Measurements from ENCODE around the gene TRIM66.

The TRIM66 gene

DNA sequence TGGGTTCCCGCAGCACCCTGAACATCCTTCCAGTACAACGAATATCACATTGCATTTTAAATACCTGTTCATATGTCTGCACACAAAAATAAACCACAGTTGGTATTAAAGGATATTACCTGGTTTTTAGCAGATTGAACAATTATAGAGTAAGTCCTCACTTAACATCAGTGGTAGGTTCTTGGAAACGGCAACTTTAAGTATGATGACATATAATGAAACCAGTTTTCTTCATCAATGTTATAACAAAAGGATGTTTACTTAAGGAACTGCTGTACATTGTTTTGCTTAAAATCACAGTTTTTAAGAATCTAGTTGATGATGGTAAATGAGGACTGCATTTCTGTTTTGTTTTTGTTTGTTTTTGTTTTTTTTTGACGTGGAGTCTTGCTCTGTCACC, 28.0 kb downstream of the TRIM66 start:
- no peak for DNase-seq (ENCODE audit: low read depth)

DNA sequence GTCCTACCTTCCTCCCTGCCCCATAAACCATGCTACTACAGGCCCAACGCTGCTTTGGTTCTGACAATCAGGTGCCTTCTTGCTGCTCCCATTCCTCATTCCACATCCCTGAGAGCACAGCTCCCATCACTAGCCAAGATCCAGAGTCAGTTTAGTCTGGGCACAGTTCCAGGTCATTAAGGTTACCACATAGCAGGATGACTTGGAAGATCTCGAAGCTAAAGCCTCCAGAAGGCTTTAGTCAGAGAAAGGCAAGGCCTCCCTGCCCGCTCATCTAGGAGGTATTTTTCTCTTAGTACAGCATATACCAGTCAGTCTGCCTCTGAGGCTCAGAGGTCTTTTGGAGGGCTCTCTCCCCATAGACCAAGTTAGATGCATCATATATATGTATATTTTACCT, 30.3 kb downstream of the TRIM66 start:
- peak; percentile 72 for DNase-seq (ENCODE audit: low read depth)

- no peak for DNase-seq (ENCODE audit: low read depth)
Observed at GRCh38 chr11:8650401-8650990, 32.0 kb downstream of the TRIM66 start.

DNA sequence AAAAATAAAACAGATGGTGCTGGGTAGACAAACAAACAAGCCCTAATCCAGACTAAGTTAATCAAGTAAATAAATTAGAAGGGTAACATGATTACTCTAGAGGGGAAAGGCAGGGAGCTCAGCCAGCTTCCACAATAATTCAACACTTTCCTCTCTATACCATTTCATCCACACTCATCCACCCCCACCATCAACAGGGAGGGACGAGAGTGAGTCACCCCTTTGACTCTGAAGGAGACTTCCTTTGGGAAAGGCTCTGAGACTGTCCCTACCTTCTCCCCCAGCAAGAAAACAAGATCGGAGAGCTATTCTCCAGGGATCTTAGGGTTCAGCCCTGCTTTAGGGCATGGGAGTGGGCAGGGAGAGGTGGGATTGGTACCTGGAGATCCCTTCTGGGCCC, 33.1 kb downstream of the TRIM66 start:
- DNase-seq (ENCODE audit: low read depth): peak; percentile 27

DNA sequence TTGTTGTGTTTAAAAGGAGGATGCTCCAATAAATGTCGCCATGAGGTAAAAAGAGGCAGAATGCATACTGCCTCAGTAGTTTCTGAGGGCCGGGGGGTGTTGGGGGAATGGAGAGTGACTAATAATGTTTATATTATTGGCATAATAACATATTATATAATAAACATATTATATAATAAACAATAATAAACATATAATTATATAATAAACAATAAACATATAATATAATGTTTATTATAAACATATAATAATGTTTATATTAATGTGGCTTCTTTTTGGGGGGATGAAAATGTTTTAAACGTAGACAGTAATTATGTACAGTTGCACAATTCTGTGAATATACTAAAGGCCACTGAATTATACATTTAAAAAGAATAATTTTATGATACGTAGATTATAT, 35.6 kb downstream of the TRIM66 start:
- no peak for DNase-seq (ENCODE audit: low read depth)

DNA sequence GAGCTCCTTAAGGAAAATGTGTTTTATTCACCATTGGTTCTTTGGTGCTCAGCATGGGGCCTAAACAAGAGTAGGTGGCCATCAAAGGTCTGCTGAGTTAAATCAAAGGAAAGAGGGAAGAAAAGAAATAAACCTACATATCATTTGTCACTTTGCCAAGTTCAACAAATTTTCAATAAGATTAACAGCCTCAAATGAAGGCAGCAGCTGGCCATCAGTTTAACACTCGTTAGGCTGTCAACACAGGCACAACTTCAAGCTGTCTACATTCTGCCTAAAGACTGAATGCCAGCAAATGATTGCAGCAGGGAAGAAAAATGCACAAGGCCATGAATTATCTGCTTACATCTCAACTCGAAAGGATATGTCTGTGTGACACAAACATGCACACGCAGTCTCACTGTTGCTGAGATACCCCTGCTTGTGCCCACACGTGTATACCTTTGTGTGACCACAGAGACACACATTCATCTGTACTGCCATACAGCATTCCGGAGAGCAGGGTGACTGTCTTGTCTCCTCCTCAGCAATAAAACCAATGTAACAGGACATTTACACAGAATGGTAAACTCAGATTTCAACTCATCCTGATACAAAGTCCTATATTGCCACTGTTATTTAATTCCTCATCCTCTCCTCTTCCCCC, 40.1 kb downstream of the TRIM66 start:
- no peak for DNase-seq (ENCODE audit: low read depth)

DNA sequence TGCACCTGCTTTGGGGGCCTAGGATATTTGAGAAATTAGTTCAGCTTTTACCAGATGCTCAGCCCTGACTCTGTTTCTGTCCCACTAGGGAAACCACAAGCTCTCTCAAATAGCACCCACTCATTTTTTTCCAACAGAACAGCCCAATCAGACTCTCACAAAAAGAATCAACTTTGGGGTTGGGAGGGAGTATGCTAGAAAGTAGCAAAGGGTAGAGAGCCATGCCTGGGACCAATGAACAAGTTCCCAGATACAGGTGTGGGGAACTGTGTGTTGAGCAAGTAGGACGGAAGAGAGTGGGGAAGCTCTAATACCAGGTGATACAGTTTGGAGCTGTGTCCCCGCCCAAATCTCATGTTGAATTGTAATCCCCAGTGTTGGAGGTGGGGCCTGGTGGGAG, 41.1 kb downstream of the TRIM66 start:
- DNase-seq (ENCODE audit: low read depth): no peak

DNA sequence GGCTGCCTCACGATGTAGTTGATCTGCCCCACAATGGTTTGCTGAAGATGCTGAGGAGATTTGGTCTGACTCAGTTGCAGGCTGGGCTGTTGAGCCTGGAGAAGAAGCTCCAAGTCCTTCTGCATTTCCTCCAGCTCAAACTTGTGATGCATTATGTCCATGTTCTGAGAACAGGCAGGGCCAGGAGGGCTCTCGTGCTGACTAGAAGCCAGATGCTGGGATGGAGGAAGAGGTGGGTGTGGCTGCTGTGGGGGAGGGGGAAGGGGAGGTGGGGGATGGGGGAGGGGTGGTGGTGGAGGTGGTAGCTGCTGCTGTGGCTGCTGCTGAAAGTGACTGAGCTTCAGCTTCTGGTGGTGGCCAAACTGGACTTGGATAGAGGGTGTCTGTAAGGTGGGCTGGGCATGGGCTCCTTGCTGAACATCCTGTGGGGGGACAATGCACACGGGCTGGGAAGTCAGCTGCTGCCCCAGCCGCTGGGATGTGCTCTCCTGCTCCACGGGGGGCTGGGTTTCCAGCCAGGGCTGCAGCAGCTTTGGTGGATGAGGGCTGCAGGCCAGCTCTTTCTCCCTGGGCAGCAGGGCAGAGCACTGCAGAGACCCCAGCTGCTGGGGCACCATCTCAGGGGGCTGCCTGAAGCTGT, 42.1 kb downstream of the TRIM66 start:
- DNase-seq (ENCODE audit: low read depth): no peak

GRCh38 chr11:8639655-8640054, 42.8 kb downstream of the TRIM66 start:
- DNase-seq (ENCODE audit: low read depth): no peak

GRCh38 chr11:8638300-8638699, 44.2 kb downstream of the TRIM66 start:
- no peak for DNase-seq (ENCODE audit: low read depth)

DNA sequence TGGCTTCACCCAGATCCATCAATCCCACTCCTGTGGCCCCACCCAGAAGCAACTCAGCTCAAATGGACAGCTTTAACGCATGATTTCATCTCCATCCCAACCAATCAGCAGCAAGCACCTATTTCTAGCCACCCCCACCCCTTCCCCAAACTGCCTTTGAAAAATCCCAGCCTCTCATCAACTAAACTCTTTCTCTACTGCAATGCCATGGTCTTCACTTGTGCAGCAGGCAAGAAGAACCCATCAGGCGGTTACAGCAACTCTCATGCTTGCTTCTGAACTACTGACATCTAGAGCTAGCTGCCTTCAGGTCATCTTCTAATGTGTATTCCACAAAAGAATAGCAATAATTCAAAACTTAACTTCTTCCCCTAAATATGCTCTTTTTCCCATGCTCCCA, 46.3 kb downstream of the TRIM66 start:
- no peak for DNase-seq (ENCODE audit: low read depth)

DNA sequence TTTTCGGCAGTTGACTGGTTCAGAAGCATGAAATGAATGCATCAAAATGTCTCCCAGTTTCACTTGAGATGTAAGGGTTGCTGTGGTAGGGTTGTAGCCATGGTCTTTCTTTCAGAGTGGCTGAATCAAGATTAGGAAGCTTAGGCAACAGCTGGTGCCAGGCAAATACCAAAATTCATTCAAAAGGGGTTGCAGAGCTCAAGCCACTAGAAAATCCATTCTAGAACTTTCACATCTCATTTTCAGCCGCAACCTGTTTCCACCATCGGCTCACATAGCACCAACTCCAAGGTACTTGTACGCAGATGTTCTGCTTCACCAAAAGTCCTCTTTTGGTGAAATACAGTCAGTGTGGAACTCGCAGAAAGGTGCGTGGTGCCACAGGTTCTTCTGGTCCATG, 48.0 kb downstream of the TRIM66 start:
- no peak for DNase-seq (ENCODE audit: low read depth)

GRCh38 chr11:8631395-8632118, 50.9 kb downstream of the TRIM66 start:
- DNase-seq (ENCODE audit: low read depth): no peak

DNA sequence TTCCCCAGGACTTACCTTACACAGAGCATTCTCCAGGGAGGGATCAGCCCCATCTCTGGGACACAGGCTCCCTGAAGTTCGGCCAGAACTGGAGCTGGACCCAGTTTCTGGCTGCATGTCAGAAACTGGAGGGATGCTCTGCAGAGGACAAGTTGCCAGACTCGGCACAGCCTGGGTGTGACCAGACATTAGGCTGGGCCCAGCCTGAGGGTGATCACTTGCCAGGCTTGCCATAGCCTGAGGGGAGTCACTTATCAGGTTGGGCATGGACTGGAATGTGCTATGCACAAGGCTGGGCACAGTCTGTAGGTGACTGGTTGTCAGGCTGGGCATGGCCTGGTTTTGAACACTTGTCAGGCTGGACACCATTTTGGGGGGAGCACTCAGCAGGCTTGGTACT, 57.8 kb downstream of the TRIM66 start:
- DNase-seq (ENCODE audit: low read depth): no peak

- no peak for DNase-seq (ENCODE audit: low read depth)
Observed at GRCh38 chr11:8621147-8621546, 61.3 kb downstream of the TRIM66 start.

DNA sequence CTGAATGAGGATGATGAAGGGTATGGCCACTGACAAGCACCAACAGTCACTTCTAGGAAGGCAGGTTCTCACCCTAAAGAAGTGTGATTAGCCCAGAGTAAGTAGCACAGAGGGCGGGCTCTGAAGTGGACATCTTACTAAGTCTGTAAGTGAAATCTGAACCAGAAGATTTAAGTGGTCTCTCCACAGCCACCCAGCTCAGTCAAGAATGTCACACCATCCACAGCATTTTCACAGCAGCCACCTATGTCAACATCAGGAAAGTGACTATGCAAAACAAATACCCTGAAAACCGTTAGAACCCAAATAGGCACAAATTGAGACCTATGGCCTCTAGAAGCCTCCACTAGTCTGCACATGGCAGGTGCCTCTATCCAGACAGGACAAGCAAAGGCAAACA, 65.4 kb downstream of the TRIM66 start:
- DNase-seq (ENCODE audit: low read depth): no peak

DNA sequence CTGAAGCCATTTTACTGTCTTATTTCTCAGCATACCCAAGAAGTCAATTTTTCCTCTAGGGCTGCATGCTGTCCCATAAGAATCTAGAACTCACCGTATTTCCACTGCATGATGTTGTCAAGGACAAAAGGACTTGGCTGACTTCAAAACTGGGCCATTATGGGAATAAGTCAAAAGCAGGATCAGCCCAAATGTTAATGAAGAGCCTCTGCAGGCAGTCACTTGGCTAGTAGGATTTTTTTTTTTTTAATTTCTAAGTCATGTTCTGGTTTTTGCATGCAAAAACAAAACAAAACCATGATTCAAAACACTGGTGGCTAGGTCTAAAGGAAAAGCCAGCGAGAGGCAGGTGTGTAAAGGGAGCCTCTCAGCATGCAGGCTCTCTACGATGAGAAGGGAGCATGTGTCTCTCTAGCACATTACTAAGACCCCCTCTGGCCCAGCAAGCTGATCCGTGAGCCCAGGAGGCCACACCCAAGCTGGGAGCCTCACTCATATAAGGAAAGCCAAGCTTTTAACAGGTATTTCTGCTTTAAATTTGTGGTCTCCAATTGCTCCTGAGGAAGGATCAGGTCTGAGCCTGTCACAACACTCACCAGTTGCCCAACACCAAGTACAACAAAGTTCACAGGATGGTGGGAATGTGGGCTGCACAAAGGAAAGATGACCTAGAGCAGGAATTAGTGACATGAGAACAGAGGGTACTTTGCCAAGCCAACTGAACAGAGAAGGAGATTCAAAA, 67.0 kb downstream of the TRIM66 start:
- no peak for DNase-seq (ENCODE audit: low read depth)

DNA sequence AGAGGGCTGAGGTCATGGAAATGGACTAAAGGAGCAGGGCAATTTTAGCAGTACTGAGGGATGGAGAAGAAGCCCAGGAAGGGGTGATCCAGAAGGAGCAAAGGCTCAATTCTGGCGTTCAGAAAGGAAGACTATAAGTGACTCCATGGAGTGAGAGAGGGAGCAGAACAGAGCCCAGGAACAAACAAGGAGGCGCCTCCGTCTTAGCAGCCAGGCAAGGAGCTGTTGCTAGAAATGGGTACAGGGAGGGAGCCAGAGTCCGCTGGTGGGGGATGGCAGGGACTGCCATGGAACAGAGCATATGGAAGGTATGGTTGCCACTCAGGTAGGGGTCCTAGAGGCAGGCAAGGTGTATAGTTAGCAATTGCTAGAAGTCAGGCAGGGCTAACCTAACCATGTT, 68.0 kb downstream of the TRIM66 start:
- DNase-seq (ENCODE audit: low read depth): no peak

- DNase-seq (ENCODE audit: low read depth): no peak
Observed at GRCh38 chr11:8613036-8613435, 69.4 kb downstream of the TRIM66 start.

GRCh38 chr11:8612522-8612921, 69.9 kb downstream of the TRIM66 start:
- no peak for DNase-seq (ENCODE audit: low read depth)

DNA sequence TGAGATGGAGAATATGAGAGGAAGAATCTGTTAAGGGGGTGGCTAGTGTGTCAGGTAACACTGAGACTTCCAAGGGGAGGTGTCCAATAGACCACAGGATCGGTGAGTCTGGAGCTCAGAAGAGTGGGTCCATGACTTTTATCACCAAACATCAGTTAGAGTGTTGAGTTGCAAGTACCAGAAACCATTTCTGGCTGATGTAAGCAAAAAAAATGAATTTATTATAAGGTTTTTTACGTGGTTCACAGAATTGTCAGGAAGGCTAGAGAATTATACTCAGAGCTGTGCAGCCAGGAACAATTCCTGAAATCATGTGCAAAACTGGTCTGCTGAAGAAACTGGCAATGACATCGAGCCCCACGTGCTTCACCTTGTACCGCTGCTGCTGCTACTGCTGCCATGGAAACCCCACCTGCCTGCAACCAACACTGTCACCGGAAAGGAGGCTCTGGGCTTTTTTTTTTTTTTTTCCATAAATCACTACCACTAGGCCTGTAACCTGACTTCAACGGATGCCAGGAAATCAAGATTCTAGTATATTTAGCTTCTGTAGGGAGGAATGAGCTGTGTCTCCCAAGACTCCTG, 71.8 kb downstream of the TRIM66 start:
- no peak for DNase-seq (ENCODE audit: low read depth)

DNA sequence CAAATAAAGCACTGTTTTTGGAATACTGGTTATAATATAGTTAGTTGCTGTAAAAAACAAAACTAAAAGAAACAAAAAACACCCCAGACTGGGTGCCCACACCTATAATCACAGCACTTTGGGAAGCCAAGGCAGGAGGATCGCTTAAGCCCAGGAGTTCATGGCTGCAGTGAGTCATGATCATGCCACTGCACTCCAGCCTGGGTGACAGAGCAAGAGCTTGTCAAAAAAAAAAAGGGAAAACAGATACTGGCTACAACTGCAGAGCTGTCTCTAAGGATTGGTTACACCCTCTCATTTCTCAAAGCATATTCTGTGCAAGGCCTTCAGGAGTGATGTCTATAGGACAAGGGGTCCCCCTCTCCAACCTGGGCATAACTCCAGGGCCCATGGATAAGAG, 73.8 kb downstream of the TRIM66 start:
- DNase-seq (ENCODE audit: low read depth): no peak
